ENCODE measurements around the gene SNRNP70. TPM values are rescaled to one million over a fixed set of nuclear protein-coding genes. Genes with fewer than 3 reads are reported as not detected.

SNRNP70 gene
- total RNA-seq, 1 experiment from 2014 or later, result 138 TPM

- no peak for DNase-seq (ENCODE audit: low spot score)
Observed at GRCh38 chr19:49098795-49099194, 13.5 kb downstream of the SNRNP70 start.

GRCh38 chr19:49101160-49101559, 15.9 kb downstream of the SNRNP70 start:
- no peak for DNase-seq (ENCODE audit: low spot score)

- no peak for DNase-seq (ENCODE audit: low spot score)
Observed at GRCh38 chr19:49102303-49102702, 17.1 kb downstream of the SNRNP70 start.

GRCh38 chr19:49103331-49104085, 18.3 kb downstream of the SNRNP70 start:
- no peak for DNase-seq (ENCODE audit: low spot score)

GRCh38 chr19:49104229-49104864, 19.1 kb downstream of the SNRNP70 start:
- DNase-seq (ENCODE audit: low spot score), result no peak

- DNase-seq (ENCODE audit: low spot score), result peak; percentile 46
Observed at GRCh38 chr19:49106648-49107135, 21.4 kb downstream of the SNRNP70 start.

- DNase-seq (ENCODE audit: low spot score), result no peak
Observed at GRCh38 chr19:49107625-49108459, 22.6 kb downstream of the SNRNP70 start.

- no peak for DNase-seq (ENCODE audit: low spot score)
Observed at GRCh38 chr19:49109051-49109450, 23.8 kb downstream of the SNRNP70 start.

GRCh38 chr19:49109569-49110233, 24.4 kb downstream of the SNRNP70 start:
- DNase-seq (ENCODE audit: low spot score), result no peak

- DNase-seq (ENCODE audit: low spot score), result no peak
Observed at GRCh38 chr19:49110567-49110966, 25.3 kb downstream of the SNRNP70 start.

- DNase-seq (ENCODE audit: low spot score), result no peak
Observed at GRCh38 chr19:49111218-49111998, 26.2 kb downstream of the SNRNP70 start.

- DNase-seq (ENCODE audit: low spot score), result peak; percentile 46
Observed at GRCh38 chr19:49113762-49114629, 28.7 kb downstream of the SNRNP70 start, which contains the start of gene LIN7B. TSS of gene LIN7B (plus strand) at chr19:49114370. CDS start at chr19:49114405, 35 bp downstream.

- no peak for DNase-seq (ENCODE audit: low spot score)
Observed at GRCh38 chr19:49114630-49115363, 29.5 kb downstream of the SNRNP70 start.

GRCh38 chr19:49116544-49116943, 31.3 kb downstream of the SNRNP70 start:
- no peak for DNase-seq (ENCODE audit: low spot score)

- no peak for DNase-seq (ENCODE audit: low spot score)
Observed at GRCh38 chr19:49117677-49118564, 32.7 kb downstream of the SNRNP70 start.

- DNase-seq (ENCODE audit: low spot score), result peak; percentile 94
Observed at GRCh38 chr19:49118565-49119410, 33.5 kb downstream of the SNRNP70 start, which contains the start of gene C19orf73. TSS of gene C19orf73 (minus strand) at chr19:49119143. CDS start at chr19:49119022, 121 bp downstream.

Measured in H4 (cell line).